Activated T-cell treated with anti-CD3 and anti-CD28 coated beads, Interleukin-2, amount 50 U/mL, for 4 hours (primary cell): ENCODE measurements around the gene FAM234A. TPM values are rescaled to one million over a fixed set of nuclear protein-coding genes. Genes with fewer than 3 reads are reported as not detected.

Experiments
- ATAC-seq, 2 donors: fragments of 200-7000 bp; cut with Tn5 transposase; one replicate each; pipeline ENCODE4 v1.10.0; 2021
- DNase-seq: peaks from one replicate; pipeline ENCODE4 v3.0.0-alpha.2; 2020
- H3K27me3 Mint-ChIP-seq: one replicate; pipeline ENCODE4 v1.8.0; 2021; ENCODE audit warnings: low read depth, mixed read lengths
- H3K36me3 Mint-ChIP-seq: one replicate; pipeline ENCODE4 v1.8.0; 2022; ENCODE audit warnings: mixed read lengths; ENCODE audit not compliant: insufficient read depth
- H3K4me1 Mint-ChIP-seq: one replicate; pipeline ENCODE4 v1.8.0; 2021; ENCODE audit warnings: low read depth, mixed read lengths
- H3K4me3 Mint-ChIP-seq: one replicate; pipeline ENCODE4 v1.8.0; 2021; ENCODE audit warnings: mild to moderate bottlenecking, moderate library complexity, mixed read lengths
- H3K9me3 Mint-ChIP-seq: one replicate; pipeline ENCODE4 v1.8.0; 2021; ENCODE audit warnings: mixed read lengths
- total RNA-seq, 3 donors: library from RNA; stranded (reverse); gene quantifications; one replicate each; pipeline ENCODE4 v1.2.1, GENCODE V29; 2021

FAM234A gene
- total RNA-seq, 3 donors from 2014 or later: 14.5 to 19.3 (median 17.3) TPM

DNA sequence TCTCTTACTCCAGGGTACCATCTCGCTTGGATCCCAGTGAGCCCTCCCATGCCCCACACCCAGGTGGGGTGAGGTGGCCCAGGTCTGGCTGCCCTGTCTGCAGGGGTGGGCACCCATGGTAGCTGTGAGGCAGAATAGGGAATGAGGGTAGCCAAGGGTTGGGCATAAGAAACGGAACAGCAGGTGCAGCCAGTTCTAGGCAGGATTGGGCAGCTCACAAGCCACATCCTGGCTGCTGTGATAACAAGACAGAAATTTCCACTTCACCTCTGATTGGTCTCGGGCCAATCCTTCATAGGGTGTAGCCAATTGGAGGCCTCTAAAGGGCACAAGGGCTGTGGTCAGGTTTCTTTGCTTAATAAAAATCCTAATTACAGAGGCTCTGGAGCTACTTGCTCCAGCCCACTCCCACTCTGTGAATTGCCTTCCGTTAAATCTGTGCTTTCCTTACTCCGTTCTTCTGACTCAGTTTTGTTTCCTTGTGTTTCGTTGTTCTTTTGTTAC, 44.3 kb downstream of the FAM234A start:
- Mint-ChIP-seq H3K4me1 (peaks cover 9% of the 10 kb centered on the region), H3K27me3 (peaks cover 30% of the 10 kb centered on the region), H3K36me3 (no peaks in the 10 kb centered on the region), H3K4me3 (no peak overlapping the region), H3K9me3 (no peaks in the 10 kb centered on the region)
- DNase-seq: no peak
- peak; percentile 57 to 72 for ATAC-seq

DNA sequence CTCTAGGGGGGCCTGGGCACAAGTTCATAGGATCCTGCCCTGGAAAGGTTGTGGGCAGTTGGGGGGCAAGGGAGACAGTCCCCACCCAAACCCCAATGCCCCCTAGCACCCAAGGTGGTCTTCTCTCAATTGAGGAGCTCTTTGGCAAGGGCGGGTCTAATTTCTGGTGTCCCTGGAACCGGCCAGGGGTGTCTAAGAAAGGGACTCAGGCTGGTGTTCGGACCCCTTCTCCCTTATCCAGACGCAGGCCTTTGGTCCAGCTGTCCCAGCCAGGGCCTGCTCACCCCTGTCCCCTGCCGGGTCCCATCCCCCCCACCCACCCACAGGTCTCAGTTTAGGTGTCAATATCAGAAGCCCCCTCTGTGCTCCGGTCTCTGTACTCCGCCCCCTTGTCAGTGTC, 44.9 kb downstream of the FAM234A start:
- no peaks in the 10 kb centered on the region for H3K9me3 Mint-ChIP-seq
- DNase-seq (no peak), ATAC-seq (no peak)
- H3K27me3 Mint-ChIP-seq: peaks cover 30% of the 10 kb centered on the region
- H3K4me3 Mint-ChIP-seq: no peak overlapping the region
- H3K4me1 Mint-ChIP-seq: peaks cover 9% of the 10 kb centered on the region
- no peaks in the 10 kb centered on the region for H3K36me3 Mint-ChIP-seq

DNA sequence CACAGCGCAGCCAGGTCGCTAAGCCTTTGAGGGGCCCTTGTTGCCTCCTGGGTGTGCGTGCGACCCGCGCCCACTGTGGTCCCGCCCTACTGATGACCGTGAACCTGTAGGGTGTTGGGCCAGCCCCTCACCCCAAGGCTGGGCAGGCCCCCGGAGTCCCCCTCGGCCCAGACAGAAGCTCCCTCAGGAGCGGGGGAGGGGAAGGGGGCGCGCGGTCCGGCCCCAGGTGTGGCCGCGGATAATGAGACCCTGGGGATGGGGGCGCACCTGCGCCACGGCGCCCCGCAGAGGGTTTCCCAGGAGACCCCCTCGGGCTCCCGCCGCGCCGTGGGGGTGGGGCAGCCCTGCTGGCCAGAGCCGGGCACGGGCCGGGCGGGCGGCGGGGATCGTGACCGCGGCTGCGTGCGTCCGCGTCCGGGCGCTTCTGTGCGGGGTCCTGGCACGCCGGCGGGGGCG, 45.4 kb downstream of the FAM234A start:
- Mint-ChIP-seq H3K36me3 (no peaks in the 10 kb centered on the region), H3K4me1 (peaks cover 9% of the 10 kb centered on the region), H3K27me3 (peaks cover 30% of the 10 kb centered on the region), H3K4me3 (no peak overlapping the region), H3K9me3 (no peaks in the 10 kb centered on the region)
- DNase-seq (no peak), ATAC-seq (no peak)

DNA sequence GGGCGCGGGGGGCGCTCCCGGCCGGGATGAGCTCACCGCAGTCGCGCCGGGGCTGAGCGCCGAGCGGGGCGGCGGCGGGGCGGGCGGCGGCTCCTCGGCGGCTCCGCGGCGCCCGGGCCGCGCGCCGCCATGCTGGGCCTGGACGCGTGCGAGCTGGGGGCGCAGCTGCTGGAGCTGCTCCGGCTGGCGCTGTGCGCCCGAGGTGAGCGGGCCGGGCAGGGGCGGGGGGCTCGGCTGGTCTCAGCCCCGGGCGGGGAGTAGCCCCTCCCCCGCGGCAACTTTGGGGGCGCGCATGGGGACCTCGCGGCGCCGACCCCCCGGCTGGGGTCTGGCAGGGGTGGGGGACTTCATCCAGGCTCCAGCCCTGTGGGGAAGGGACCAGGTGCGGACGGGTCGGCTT, 45.9 kb downstream of the FAM234A start, which contains the start of gene ARHGDIG:
Gene ARHGDIG (plus strand): TSS at position 40 of the 400 bp plus-strand sequence. CDS start 90 bp downstream, at position 130.
- ATAC-seq (peak; percentile 35 to 36), DNase-seq (no peak)
- no peak within 1 kb of the TSS for H3K4me3 Mint-ChIP-seq
- H3K27me3 Mint-ChIP-seq: peaks cover 30% of the 10 kb centered on the region
- H3K4me1 Mint-ChIP-seq: peaks cover 9% of the 10 kb centered on the region
- H3K9me3 Mint-ChIP-seq: no peaks in the 10 kb centered on the region
- H3K36me3 Mint-ChIP-seq: no peaks in the 10 kb centered on the region

DNA sequence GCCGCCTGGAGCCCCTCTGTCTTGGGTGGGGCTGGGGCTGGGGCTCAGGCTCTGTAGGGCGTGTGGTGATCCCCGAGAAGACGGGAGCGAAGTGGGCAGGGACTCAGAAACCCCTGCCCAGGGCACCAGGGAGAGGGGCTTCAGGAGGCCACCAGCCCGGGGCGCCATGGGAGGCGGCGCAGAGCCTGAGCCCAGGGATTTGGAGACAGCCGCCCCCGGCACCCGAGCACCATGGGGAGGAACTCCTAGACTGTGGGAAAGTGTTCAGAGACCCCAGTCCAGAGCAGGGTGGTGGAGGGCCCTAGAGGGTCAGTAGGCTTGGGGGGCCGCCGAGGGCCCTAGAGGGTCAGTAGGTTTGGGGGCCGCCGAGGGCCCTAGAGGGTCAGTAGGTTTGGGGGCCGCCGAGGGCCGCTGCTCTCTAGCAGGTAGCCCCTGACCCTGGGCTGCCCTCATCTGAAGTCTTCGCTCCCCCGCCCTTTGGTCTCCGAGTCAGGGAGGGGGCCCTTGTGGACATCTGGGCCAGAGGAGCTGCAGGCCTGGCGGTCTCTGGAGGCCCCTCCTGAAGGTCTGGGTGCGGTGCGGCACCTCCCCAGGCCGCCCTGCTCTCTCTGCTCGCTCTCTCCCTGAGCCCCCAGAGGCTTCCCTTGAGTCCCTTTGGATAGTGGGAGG, 46.5 kb downstream of the FAM234A start:
- ATAC-seq: no peak
- Mint-ChIP-seq H3K4me1 (peaks cover 9% of the 10 kb centered on the region), H3K4me3 (no peak overlapping the region), H3K9me3 (no peaks in the 10 kb centered on the region), H3K36me3 (no peaks in the 10 kb centered on the region), H3K27me3 (peaks cover 30% of the 10 kb centered on the region)
- no peak for DNase-seq

DNA sequence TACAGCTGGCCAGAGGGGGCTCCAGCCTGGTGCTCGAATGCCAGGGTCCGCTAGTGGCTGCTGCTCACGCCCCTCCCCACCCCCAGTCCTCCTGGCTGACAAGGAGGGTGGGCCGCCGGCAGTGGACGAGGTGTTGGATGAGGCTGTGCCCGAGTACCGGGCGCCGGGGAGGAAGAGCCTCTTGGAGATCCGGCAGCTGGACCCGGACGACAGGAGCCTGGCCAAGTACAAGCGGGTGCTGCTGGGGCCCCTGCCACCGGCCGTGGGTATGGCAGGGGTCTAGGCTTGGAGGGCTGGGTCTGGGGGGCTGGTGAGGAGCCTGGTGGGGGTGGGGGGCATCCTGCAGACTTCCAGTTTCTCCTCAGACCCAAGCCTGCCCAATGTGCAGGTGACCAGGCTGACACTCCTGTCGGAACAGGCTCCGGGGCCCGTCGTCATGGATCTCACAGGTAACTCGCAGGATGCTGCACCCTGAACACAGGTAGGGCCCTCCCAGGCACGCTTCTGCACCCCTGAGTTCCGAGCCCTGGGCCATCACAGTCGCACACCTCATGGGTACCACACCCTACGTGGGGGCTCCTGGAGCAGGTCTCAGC, 47.1 kb downstream of the FAM234A start:
- ATAC-seq (no peak), DNase-seq (no peak)
- H3K4me3 Mint-ChIP-seq: no peak overlapping the region
- H3K36me3 Mint-ChIP-seq: no peaks in the 10 kb centered on the region
- peaks cover 24% of the 10 kb centered on the region for H3K27me3 Mint-ChIP-seq
- peaks cover 7% of the 10 kb centered on the region for H3K4me1 Mint-ChIP-seq
- H3K9me3 Mint-ChIP-seq: no peaks in the 10 kb centered on the region

DNA sequence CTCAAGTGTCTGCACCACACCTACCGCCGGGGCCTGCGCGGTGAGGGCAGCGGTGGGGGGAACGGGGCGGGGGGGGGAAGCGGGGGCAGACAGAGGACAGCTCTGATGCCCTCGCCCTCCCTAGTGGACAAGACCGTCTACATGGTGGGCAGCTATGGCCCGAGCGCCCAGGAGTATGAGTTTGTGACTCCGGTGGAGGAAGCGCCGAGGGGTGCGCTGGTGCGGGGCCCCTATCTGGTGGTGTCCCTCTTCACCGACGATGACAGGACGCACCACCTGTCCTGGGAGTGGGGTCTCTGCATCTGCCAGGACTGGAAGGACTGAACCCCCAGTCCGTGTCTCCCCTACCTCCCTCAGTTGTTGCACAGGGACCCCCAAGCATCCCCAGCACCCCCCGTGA, 47.9 kb downstream of the FAM234A start:
- H3K4me1 Mint-ChIP-seq: peaks cover 7% of the 10 kb centered on the region
- no peaks in the 10 kb centered on the region for H3K9me3 Mint-ChIP-seq
- no peak overlapping the region for H3K4me3 Mint-ChIP-seq
- peaks cover 17% of the 10 kb centered on the region for H3K27me3 Mint-ChIP-seq
- ATAC-seq (no peak), DNase-seq (no peak)
- peaks cover 3% of the 10 kb centered on the region for H3K36me3 Mint-ChIP-seq

DNA sequence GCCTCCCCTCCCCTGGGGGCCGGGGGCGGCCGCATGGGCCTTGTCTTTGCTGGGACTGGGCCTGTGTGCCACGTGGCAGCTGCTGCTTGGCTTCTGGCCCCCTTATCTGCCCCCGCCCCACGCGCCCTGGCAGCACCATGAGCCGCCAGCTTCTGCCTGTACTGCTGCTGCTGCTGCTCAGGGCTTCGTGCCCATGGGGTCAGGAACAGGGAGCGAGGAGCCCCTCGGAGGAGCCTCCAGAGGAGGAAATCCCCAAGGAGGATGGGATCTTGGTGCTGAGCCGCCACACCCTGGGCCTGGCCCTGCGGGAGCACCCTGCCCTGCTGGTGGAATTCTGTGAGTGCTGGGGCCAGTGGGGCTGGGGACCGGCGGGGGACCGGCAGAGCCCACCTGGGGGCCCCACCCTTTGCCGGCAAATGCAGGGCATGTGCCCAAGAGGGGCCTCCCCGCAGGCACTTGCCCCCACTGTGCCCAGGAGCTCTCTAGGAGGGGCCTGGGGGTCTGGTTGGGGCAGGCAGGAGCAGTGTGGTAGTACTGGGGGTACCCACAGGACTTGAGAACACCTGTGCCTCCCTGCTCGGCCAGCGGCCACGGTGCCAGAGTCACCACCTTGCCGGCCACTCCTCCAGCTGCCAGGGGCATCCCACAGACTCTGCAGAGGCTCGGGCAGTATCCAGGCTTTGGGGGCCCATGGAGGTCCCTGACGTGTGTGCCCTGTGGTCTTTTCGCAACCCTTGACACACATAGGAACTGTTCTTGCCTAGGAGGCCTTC, 48.6 kb downstream of the FAM234A start, which contains the start of gene PDIA2:
Gene PDIA2 (plus strand): TSS at position 132 of the 773 bp plus-strand sequence. CDS start 6 bp downstream, at position 138.
- no peak within 1 kb of the TSS for H3K4me3 Mint-ChIP-seq
- ATAC-seq (no peak), DNase-seq (no peak)

DNA sequence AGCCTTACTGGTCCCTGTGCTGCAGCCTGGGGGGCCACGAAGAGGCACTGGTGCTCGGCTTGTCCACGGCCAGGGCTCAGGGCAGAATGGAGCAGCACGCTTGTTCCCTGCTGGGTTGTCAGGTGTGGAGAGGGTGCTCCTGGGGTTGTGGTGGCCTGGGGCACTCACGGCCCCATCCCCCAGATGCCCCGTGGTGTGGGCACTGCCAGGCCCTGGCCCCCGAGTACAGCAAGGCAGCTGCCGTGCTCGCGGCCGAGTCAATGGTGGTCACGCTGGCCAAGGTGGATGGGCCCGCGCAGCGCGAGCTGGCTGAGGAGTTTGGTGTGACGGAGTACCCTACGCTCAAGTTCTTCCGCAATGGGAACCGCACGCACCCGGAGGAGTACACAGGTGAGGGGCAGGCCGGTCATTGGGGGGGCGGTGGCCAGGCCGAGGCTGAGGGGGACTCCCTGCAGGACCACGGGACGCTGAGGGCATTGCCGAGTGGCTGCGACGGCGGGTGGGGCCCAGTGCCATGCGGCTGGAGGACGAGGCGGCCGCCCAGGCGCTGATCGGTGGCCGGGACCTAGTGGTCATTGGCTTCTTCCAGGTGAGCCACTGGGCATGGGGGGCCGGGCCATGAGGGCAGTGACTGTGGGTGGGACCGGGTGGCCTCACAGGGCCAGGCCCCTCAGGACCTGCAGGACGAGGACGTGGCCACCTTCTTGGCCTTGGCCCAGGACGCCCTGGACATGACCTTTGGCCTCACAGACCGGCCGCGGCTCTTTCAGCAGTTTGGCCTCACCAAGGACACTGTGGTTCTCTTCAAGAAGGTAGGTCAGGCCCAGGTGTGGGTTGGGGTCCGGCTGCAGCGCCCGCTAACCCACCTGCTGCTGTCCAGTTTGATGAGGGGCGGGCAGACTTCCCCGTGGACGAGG, 49.8 kb downstream of the FAM234A start:
- Mint-ChIP-seq H3K9me3 (no peaks in the 10 kb centered on the region), H3K4me3 (no peak overlapping the region), H3K27me3 (peaks cover 9% of the 10 kb centered on the region), H3K36me3 (peaks cover 6% of the 10 kb centered on the region), H3K4me1 (no peaks in the 10 kb centered on the region)
- DNase-seq: no peak
- ATAC-seq: no peak

More for the DNA sequence above, 48.6 kb downstream of the FAM234A start, which contains the start of gene PDIA2:
- Mint-ChIP-seq H3K9me3 (no peaks in the 10 kb centered on the region), H3K36me3 (peaks cover 6% of the 10 kb centered on the region), H3K4me1 (peaks cover 7% of the 10 kb centered on the region), H3K27me3 (peaks cover 16% of the 10 kb centered on the region)

DNA sequence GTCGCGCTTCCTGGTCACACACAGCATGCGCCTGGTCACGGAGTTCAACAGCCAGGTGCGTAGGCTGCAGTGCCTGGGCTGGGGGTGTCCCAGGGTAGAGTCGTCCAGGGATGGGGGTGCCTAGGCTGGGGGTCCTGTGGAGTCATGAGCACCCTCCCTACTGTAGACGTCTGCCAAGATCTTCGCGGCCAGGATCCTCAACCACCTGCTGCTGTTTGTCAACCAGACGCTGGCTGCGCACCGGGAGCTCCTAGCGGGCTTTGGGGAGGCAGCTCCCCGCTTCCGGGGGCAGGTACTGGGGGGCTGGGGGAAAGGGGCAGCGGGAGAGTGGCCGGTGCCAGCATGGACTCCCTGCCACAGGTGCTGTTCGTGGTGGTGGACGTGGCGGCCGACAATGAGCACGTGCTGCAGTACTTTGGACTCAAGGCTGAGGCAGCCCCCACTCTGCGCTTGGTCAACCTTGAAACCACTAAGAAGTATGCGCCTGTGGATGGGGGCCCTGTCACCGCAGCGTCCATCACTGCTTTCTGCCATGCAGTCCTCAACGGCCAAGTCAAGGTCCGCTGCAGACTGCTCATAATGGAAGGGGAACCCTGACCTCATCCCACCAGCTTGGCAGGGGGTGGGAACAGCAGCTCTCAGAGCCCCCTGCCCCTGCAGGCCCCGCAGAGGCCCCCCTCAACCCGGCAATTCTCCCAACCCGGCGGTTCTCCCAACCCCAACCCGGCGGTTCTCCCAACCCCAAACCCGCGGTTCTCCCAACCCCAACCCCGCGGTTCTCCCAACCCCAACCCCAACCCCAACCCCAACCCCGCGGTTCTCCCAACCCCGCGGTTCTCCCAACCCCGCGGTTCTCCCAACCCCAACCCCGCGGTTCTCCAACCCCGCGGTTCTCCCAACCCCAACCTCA, 50.8 kb downstream of the FAM234A start:
- H3K4me1 Mint-ChIP-seq: no peaks in the 10 kb centered on the region
- ATAC-seq (no peak), DNase-seq (no peak)
- peaks cover 6% of the 10 kb centered on the region for H3K36me3 Mint-ChIP-seq
- H3K4me3 Mint-ChIP-seq: no peak overlapping the region
- no peaks in the 10 kb centered on the region for H3K9me3 Mint-ChIP-seq
- H3K27me3 Mint-ChIP-seq: peaks cover 9% of the 10 kb centered on the region

DNA sequence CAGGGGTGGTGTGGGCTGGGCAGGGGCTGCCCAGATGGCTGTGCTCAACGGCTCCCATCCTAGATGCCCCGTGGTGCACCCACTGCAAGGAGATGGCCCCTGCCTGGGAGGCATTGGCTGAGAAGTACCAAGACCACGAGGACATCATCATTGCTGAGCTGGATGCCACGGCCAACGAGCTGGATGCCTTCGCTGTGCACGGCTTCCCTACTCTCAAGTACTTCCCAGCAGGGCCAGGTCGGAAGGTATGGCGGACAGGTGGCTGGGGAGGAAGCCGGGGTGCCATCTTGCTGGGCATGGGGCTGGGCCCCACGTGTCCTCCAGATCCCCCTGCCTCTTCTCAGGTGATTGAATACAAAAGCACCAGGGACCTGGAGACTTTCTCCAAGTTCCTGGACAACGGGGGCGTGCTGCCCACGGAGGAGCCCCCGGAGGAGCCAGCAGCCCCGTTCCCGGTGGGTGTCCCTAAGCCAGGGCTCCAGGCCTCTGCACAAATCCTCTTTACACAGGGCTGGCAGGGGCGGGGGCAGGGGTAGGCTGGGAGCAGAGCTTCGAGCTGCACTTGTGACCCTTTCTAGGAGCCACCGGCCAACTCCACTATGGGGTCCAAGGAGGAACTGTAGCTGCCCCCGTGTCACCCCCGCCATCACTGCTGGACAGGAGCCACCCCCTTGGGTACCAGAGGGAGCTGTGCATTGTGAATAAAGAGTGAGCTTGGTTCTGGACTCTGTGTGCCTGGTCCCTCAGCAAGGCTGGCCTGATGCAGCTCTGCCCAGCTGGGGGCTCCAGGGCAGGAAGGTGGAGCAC, 52.1 kb downstream of the FAM234A start:
- Mint-ChIP-seq H3K27me3 (peaks cover 3% of the 10 kb centered on the region), H3K9me3 (no peaks in the 10 kb centered on the region), H3K36me3 (peaks cover 8% of the 10 kb centered on the region), H3K4me3 (no peak overlapping the region), H3K4me1 (no peaks in the 10 kb centered on the region)
- DNase-seq (no peak), ATAC-seq (no peak)

DNA sequence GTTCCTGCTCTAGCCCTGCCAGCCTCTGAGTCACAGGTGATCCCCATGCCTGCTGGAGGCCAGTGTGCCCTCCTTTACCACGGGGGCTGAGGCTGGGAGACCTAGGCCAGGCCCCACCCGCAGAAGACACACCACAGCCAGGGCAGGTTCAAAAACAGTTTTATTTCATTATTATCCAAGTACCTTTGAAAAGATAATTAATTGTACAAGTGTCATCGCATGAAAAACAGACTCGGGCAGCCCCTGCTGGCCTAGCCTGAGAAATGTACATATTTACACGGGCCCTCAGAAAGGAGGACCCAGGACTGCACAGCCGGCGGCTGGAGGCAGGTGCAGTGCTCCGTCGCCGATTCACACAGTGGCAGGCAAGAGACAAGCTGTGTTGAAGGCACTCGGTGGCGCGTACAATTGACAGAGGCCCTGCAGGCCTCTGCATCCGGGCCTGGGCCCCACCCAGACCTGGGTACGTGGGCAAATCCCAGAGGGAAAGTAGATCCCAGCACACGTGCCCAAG, 52.7 kb downstream of the FAM234A start:
- Mint-ChIP-seq H3K27me3 (no peaks in the 10 kb centered on the region), H3K9me3 (no peaks in the 10 kb centered on the region), H3K4me1 (no peaks in the 10 kb centered on the region), H3K36me3 (peaks cover 8% of the 10 kb centered on the region), H3K4me3 (no peak overlapping the region)
- DNase-seq: no peak
- ATAC-seq: no peak
